Endothelial cell of umbilical vein (primary cell): ENCODE measurements around the gene NEK8. TPM values are rescaled to one million over a fixed set of nuclear protein-coding genes. Genes with fewer than 3 reads are reported as not detected.

Experiments
- BruUV-seq: library from RNA; stranded (reverse); fragments of 400-500 nt; replicated peaks from 2 replicates; lab custom pipeline; 2021; lab: Mats Ljungman, UMichigan
- CTCF ChIA-PET: fragments of 300-600, 350-600 bp; sonication (Branson Sonifier 250); formaldehyde crosslinking; loops from one replicate; lab custom pipeline; 2021; ENCODE audit warnings: antibody characterized with exemption, inconsistent platforms; lab: Charles Lee
- POLR2A ChIA-PET: fragments of 300-600, 350-600 bp; sonication (Branson Sonifier 250); formaldehyde crosslinking; loops from one replicate; lab custom pipeline; 2021; ENCODE audit warnings: antibody characterized with exemption, inconsistent platforms; lab: Charles Lee
- DNase-seq: peaks from one replicate; pipeline ENCODE4 v3.0.0-alpha.2; 2011; ENCODE audit warnings: low read depth, low spot score
- FAIRE-seq: peaks from 2 replicates; lab custom pipeline; 2011; peaks lifted over from hg19 to GRCh38; lab: Jason Lieb, UNC
- H2AFZ ChIP-seq: 2 replicates; pipeline ENCODE4 v1.6.0; 2012; ENCODE audit warnings: low read depth, low read length, control low read depth, inconsistent platforms
- H3K27ac ChIP-seq: 2 replicates; pipeline ENCODE4 v1.5.1; 2011; ENCODE audit warnings: low read depth, mild to moderate bottlenecking, control low read depth, low read length, moderate library complexity; ENCODE audit not compliant: insufficient read depth
- H3K27me3 ChIP-seq, 2 experiments: 2 replicates each; pipeline versions ENCODE4 v1.6.0 to v1.6.1; 2011; ENCODE audit warnings: low read length in 2 of 2, mixed read lengths in 1 of 2; ENCODE audit not compliant: control insufficient read depth in 2 of 2, insufficient read depth in 2 of 2
- H3K36me3 ChIP-seq, 2 experiments: 2 replicates in 1 of 2; 3 replicates in 1 of 2; pipeline ENCODE4 v1.5.1; 2011; ENCODE audit warnings: low read length in 2 of 2, mild to moderate bottlenecking in 1 of 2, moderate library complexity in 1 of 2; ENCODE audit not compliant: control insufficient read depth in 2 of 2, insufficient read depth in 2 of 2; ENCODE audit errors: extremely low read depth in 1 of 2
- H3K4me1 ChIP-seq: 3 replicates; pipeline ENCODE4 v1.5.1; 2011; ENCODE audit warnings: mild to moderate bottlenecking, low read length; ENCODE audit not compliant: control insufficient read depth, insufficient read depth; ENCODE audit errors: extremely low read depth
- H3K4me2 ChIP-seq: 2 replicates; pipeline ENCODE4 v1.6.1; 2011; ENCODE audit warnings: low read length, control low read depth, mixed read lengths; ENCODE audit not compliant: insufficient read depth
- H3K4me3 ChIP-seq, 3 experiments: fragments of 200-600 bp in 1 of 3; sonication (generic), shearing (Covaris generic) in 1 of 3; replicated peaks in 1 of 3; 2 replicates each; pipeline ENCODE4 v1.5.1; 2011 to 2016; ENCODE audit warnings: control low read depth in 3 of 3, low read length in 3 of 3, mild to moderate bottlenecking in 2 of 3, inconsistent platforms in 1 of 3, low read depth in 1 of 3, moderate library complexity in 1 of 3; ENCODE audit not compliant: insufficient read depth in 1 of 3
- H3K79me2 ChIP-seq: 2 replicates; pipeline ENCODE4 v1.6.0; 2012; ENCODE audit warnings: low read length, inconsistent platforms; ENCODE audit not compliant: control insufficient read depth, insufficient read depth
- H3K9ac ChIP-seq: replicated peaks from 2 replicates; pipeline ENCODE3; 2011; ENCODE audit warnings: low read length, control low read depth; ENCODE audit not compliant: insufficient read depth; ENCODE audit errors: extremely low read depth
- H3K9me1 ChIP-seq: replicated peaks from 3 replicates; pipeline ENCODE4 v1.6.0; 2011; ENCODE audit warnings: mild to moderate bottlenecking, low read length; ENCODE audit not compliant: control insufficient read depth, insufficient read depth; ENCODE audit errors: extremely low read depth
- H3K9me3 ChIP-seq: replicated peaks from 2 replicates; pipeline ENCODE4 v1.5.1; 2012; ENCODE audit warnings: low read length, inconsistent platforms; ENCODE audit not compliant: control insufficient read depth, insufficient read depth
- H4K20me1 ChIP-seq: replicated peaks from 2 replicates; pipeline ENCODE3; 2011; ENCODE audit warnings: mild to moderate bottlenecking, low read length; ENCODE audit not compliant: control insufficient read depth, insufficient read depth; ENCODE audit errors: extremely low read depth
- CTCF ChIP-seq, 2 donors: IDR thresholded peaks; 1 replicate in 1 of 2; 2 replicates in 1 of 2; pipeline ENCODE4 v1.5.1; 2011; ENCODE audit warnings: low read length in 2 of 2, mild to moderate bottlenecking in 2 of 2, moderate library complexity in 2 of 2, control low read depth in 1 of 2, inconsistent platforms in 1 of 2, low read depth in 1 of 2; ENCODE audit not compliant: insufficient read depth in 1 of 2; ENCODE audit errors: extremely low read depth in 1 of 2
- EZH2 ChIP-seq: IDR thresholded peaks from 2 replicates; pipeline ENCODE4 v1.6.1; 2012; ENCODE audit warnings: borderline replicate concordance, low read depth, mild to moderate bottlenecking, moderate library complexity, low read length, inconsistent platforms; ENCODE audit not compliant: severe bottlenecking
- FOS ChIP-seq: IDR thresholded peaks from 2 replicates; pipeline ENCODE4 v1.6.1; 2011; ENCODE audit warnings: mild to moderate bottlenecking, low read length, moderate library complexity, borderline replicate concordance; ENCODE audit not compliant: insufficient read depth
- GATA2 ChIP-seq: IDR thresholded peaks from 2 replicates; pipeline ENCODE4 v1.7.0; 2011; ENCODE audit warnings: low read depth, mild to moderate bottlenecking, moderate library complexity, mixed read lengths, low read length; ENCODE audit not compliant: insufficient read length, insufficient read depth
- JUN ChIP-seq: IDR thresholded peaks from 2 replicates; pipeline ENCODE4 v1.6.1; 2011; ENCODE audit warnings: borderline replicate concordance, low read depth; ENCODE audit not compliant: insufficient read length, insufficient read depth
- MAX ChIP-seq: IDR thresholded peaks from 2 replicates; pipeline ENCODE4 v1.6.1; 2011; ENCODE audit not compliant: insufficient read depth, insufficient read length
- MYC ChIP-seq: IDR thresholded peaks from one replicate; pipeline ENCODE4 v1.6.1; 2011; ENCODE audit warnings: mild to moderate bottlenecking, low read depth, low read length
- POLR2A ChIP-seq: IDR thresholded peaks from 2 replicates; pipeline ENCODE4 v1.6.1; 2012; ENCODE audit warnings: low read depth, mild to moderate bottlenecking, control low read depth, low read length
- POLR2AphosphoS5 ChIP-seq: IDR thresholded peaks from 2 replicates; pipeline ENCODE4 v1.6.1; 2012; ENCODE audit warnings: low read depth, mild to moderate bottlenecking, control low read depth, low read length, moderate library complexity; ENCODE audit not compliant: insufficient read depth
- dilution Hi-C: fragments of 300-500 bp; cut with MboI; formaldehyde crosslinking; loops from one replicate; pipeline ENCODE4 v1.15.0; 2019; ENCODE audit warnings: low sequenced_read_pairs; ENCODE audit not compliant: extremely low pct_ligation_motif_present
- intact Hi-C: fragments of 100-400 bp; cut with micrococcal nuclease; formaldehyde crosslinking; loops from one replicate; pipeline ENCODE4 v1.10.0; 2022
- polyA plus RNA-seq, 4 experiments: library from polyadenylated mRNA; depleted of rRNA in 3 of 4; stranded (reverse) in 3 of 4; unstranded in 1 of 4; fragments of >200 nt; gene quantifications; 2 replicates each; pipeline versions ENCODE4 v1.2.1 to v1.2.3, GENCODE V29; 2011 to 2012; ENCODE audit warnings: missing spikeins in 1 of 4
- total RNA-seq: library from RNA; stranded (reverse); gene quantifications from 2 replicates; pipeline ENCODE4 v1.2.3, GENCODE V29; 2021

The NEK8 gene
- total and polyA plus RNA-seq, 2 donors (not counting 3 experiments of a cell fraction or from before 2014, with no cell fraction given) = 3.1 to 3.2 TPM

GRCh38 chr17:28737316-28737715 lies 8.7 kb downstream of the NEK8 start:
- no peak for FAIRE-seq
- H3K36me3 ChIP-seq = no peaks in the 10 kb centered on the region
- TF ChIP-seq MYC (no peak), GATA2 (no peak), POLR2A (no peak), EZH2 (no peak), MAX (no peak), POLR2AphosphoS5 (no peak), CTCF (IDR thresholded peaks at IDR 0.05; ENCODE audit: extremely low read depth in 1 of 2, insufficient read depth in 1 of 2, low read depth in 1 of 2, low read length in 2 of 2) (no peak), JUN (no peak), FOS (no peak)

More at GRCh38 chr17:28737316-28737715, 8.7 kb downstream of the NEK8 start:
- Histone ChIP-seq H3K4me2 (no peak overlapping the region), H3K9me3 (no peaks in the 10 kb centered on the region), H3K9ac (no peak overlapping the region), H3K27ac (no peak overlapping the region), H3K79me2 (no peaks in the 10 kb centered on the region), H2AFZ (no peak overlapping the region), H3K9me1 (no peaks in the 10 kb centered on the region), H3K4me1 (no peaks in the 10 kb centered on the region), H3K4me3 (no peak overlapping the region), H3K27me3 (no peaks in the 10 kb centered on the region), H4K20me1 (no peaks in the 10 kb centered on the region)
- intact Hi-C loops = no loop called here
- no peak for DNase-seq
- ChIA-PET POLR2A (no interaction called here), CTCF (interaction anchor here (1.2 kb wide), 1 partner anchor 10 kb away, joined by 3 read pairs; no protein-coding TSS in a partner anchor)
- BruUV-seq = no TSS peak
- dilution Hi-C loops = no loop called here
